ENCODE results near the gene CDH24. TPM values are rescaled to one million over a fixed set of nuclear protein-coding genes. Genes with fewer than 3 reads are reported as not detected.

Gene CDH24
- total and polyA plus RNA-seq, 2 of the 13 experiments (the other 11 are each of a cell fraction or from before 2014, with no cell fraction given) = 0.69 to 0.99 TPM

DNA sequence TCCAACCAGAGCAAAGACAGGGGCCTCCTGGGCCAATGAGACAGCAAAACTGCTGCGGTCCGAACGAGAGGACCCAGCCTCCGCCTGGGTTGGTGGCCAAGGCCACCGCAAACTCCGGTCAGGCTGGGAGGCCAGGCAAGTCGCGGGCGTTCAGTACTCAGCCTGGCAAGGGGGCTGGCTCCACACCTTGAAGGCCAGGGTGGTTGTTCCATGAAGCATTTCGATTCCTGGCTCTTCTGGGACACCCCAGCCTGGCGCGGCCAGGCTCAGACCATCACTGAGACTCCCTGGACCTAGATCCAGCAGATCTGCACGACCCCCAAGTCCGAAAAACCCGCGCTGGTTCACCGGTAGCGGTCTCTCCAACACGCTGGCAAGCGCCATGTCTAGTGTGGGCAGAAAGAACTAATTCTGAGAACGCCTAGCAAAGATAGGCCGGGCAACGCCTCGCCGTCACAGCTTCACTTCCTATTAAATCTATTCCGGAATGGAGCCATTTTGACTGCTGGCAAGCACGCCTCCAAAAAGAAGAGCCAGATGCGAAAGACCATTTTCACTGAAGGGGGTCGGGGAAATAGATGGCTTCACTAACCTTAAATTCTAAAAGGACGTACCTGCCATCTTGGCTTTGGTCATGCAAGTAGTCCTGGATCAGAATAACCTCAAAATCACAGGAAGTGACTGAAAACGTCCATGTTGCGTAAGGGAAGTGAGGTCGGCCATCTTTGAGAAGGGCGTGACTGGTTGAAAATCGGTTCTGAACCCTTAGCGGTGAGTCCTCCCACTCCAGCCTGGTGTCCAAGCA is 22.6 kb downstream of the CDH24 start, which contains the start of gene PSMB5 (continued):
- TF ChIP-seq SMC3 (IDR thresholded peaks at IDR 0.05; ENCODE audit: low read length) (peak; percentile 28; the same call in 1 of the 2 replicates), PTBP1 (IDR thresholded peaks at IDR 0.05; ENCODE audit: low read depth, low read length, poor library complexity, severe bottlenecking) (peak; percentile 98), JUND (CRISPR knock-in tag; IDR thresholded peaks at IDR 0.05) (no peak), ZKSCAN5 (CRISPR knock-in tag; IDR thresholded peaks at IDR 0.05) (peak; percentile 74; the same call in 1 of the 2 replicates), ZNF160 (CRISPR knock-in tag; IDR thresholded peaks at IDR 0.05) (peak; percentile 92), ZNF232 (CRISPR knock-in tag; IDR thresholded peaks at IDR 0.05; ENCODE audit: borderline replicate concordance) (peak; percentile 84), ZNF768 (CRISPR knock-in tag; IDR thresholded peaks at IDR 0.05) (peak; percentile 81; the same call in 1 of the 2 replicates), SPEN (CRISPR knock-in tag; IDR thresholded peaks at IDR 0.05; ENCODE audit: low read depth) (peak; percentile 95), SATB2 (CRISPR knock-in tag; IDR thresholded peaks at IDR 0.05) (peak; percentile 54), HMGA1 (CRISPR knock-in tag; conservative IDR thresholded peaks at IDR 0.05) (no peak), KDM2A (CRISPR knock-in tag; IDR thresholded peaks at IDR 0.05; ENCODE audit: borderline replicate concordance, low read depth) (peak; percentile 77), ZNF552 (CRISPR knock-in tag; IDR thresholded peaks at IDR 0.05; ENCODE audit: borderline replicate concordance) (no peak; the same call in 1 of the 2 replicates), ERF (CRISPR knock-in tag; IDR thresholded peaks at IDR 0.05) (peak; percentile 96)
- TF ChIP-seq, protein P1, sequence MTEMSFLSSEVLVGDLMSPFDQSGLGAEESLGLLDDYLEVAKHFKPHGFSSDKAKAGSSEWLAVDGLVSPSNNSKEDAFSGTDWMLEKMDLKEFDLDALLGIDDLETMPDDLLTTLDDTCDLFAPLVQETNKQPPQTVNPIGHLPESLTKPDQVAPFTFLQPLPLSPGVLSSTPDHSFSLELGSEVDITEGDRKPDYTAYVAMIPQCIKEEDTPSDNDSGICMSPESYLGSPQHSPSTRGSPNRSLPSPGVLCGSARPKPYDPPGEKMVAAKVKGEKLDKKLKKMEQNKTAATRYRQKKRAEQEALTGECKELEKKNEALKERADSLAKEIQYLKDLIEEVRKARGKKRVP (CRISPR knock-in tag; IDR thresholded peaks at IDR 0.05) = peak in 1 of 2 experiments; percentile 89; a peak in 2 of 4 replicates
- TF ChIP-seq, protein P2, sequence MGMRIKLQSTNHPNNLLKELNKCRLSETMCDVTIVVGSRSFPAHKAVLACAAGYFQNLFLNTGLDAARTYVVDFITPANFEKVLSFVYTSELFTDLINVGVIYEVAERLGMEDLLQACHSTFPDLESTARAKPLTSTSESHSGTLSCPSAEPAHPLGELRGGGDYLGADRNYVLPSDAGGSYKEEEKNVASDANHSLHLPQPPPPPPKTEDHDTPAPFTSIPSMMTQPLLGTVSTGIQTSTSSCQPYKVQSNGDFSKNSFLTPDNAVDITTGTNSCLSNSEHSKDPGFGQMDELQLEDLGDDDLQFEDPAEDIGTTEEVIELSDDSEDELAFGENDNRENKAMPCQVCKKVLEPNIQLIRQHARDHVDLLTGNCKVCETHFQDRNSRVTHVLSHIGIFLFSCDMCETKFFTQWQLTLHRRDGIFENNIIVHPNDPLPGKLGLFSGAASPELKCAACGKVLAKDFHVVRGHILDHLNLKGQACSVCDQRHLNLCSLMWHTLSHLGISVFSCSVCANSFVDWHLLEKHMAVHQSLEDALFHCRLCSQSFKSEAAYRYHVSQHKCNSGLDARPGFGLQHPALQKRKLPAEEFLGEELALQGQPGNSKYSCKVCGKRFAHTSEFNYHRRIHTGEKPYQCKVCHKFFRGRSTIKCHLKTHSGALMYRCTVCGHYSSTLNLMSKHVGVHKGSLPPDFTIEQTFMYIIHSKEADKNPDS (CRISPR knock-in tag; IDR thresholded peaks at IDR 0.05) = no peak
- TF ChIP-seq, protein P3, sequence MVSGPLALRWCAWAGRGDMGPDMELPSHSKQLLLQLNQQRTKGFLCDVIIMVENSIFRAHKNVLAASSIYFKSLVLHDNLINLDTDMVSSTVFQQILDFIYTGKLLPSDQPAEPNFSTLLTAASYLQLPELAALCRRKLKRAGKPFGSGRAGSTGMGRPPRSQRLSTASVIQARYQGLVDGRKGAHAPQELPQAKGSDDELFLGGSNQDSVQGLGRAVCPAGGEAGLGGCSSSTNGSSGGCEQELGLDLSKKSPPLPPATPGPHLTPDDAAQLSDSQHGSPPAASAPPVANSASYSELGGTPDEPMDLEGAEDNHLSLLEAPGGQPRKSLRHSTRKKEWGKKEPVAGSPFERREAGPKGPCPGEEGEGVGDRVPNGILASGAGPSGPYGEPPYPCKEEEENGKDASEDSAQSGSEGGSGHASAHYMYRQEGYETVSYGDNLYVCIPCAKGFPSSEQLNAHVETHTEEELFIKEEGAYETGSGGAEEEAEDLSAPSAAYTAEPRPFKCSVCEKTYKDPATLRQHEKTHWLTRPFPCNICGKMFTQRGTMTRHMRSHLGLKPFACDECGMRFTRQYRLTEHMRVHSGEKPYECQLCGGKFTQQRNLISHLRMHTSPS (CRISPR knock-in tag; IDR thresholded peaks at IDR 0.05; ENCODE audit: low read depth) = peak; percentile 0; the same call in 1 of the 2 replicates
